ENCODE results near the gene FHL2.

DNA sequence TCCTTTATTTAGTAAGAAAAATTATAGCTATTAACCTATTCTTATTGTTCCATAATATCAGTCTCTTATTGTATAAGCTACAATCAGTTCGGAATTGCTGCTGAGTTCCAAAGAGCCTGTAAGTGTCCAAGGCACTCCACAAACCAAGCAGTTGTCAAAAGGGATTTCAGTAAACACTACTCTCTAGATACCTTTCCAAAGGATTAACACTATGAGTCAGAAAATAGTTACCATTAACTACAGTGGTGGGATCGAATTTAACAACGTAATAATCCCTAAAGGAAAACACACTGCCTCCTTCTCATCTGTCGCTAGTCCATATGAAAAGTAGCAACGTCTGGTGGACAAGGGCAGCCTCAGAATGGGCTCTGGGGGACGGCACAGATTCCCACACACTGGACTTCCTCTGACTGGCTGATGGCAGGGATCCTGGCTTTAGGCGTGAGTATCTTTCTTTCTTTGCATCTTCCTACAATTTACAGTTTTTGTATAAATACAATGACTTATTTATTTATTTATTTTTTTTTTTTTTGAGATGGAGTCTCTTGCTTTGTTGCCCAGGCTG, 78.1 kb downstream of the FHL2 start:
- TF ChIP-seq, protein P1, sequence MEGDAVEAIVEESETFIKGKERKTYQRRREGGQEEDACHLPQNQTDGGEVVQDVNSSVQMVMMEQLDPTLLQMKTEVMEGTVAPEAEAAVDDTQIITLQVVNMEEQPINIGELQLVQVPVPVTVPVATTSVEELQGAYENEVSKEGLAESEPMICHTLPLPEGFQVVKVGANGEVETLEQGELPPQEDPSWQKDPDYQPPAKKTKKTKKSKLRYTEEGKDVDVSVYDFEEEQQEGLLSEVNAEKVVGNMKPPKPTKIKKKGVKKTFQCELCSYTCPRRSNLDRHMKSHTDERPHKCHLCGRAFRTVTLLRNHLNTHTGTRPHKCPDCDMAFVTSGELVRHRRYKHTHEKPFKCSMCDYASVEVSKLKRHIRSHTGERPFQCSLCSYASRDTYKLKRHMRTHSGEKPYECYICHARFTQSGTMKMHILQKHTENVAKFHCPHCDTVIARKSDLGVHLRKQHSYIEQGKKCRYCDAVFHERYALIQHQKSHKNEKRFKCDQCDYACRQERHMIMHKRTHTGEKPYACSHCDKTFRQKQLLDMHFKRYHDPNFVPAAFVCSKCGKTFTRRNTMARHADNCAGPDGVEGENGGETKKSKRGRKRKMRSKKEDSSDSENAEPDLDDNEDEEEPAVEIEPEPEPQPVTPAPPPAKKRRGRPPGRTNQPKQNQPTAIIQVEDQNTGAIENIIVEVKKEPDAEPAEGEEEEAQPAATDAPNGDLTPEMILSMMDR (IDR thresholded peaks at IDR 0.05; ENCODE audit: poor library complexity), result no peak
- TF ChIP-seq EZH2 (IDR thresholded peaks at IDR 0.05; ENCODE audit: borderline replicate concordance) (no peak), EZH2phosphoT487 (IDR thresholded peaks at IDR 0.05; ENCODE audit: low read depth, severe bottlenecking, unreplicated experiment) (no peak)

Data from hepatocyte (in vitro differentiated cells).